DND-41 (cell line): Measurements from ENCODE around the gene BTBD17.

Experiments
- ATAC-seq: fragments of 200-7000 bp; cut with Tn5 transposase; 3 replicates; pipeline ENCODE4 v1.9.1; 2021; ENCODE audit warnings: low read depth; ENCODE audit not compliant: insufficient read depth
- DNase-seq: peaks from one replicate; pipeline ENCODE4 v3.0.0-alpha.2; 2020
- H2AFZ ChIP-seq: 2 replicates; pipeline ENCODE4 v1.6.0; 2012; ENCODE audit warnings: low read depth, low read length
- H3K27ac ChIP-seq: 2 replicates; pipeline ENCODE4 v1.5.1; 2012; ENCODE audit warnings: low read length, inconsistent platforms
- H3K27me3 ChIP-seq: fragments of 200-600 bp; sonication (generic); 2 replicates; pipeline ENCODE4 v1.6.0; 2012; ENCODE audit warnings: low read length, mild to moderate bottlenecking, inconsistent platforms; ENCODE audit not compliant: insufficient read depth, poor library complexity
- H3K36me3 ChIP-seq: 2 replicates; pipeline ENCODE4 v1.5.1; 2012; ENCODE audit warnings: low read length, inconsistent platforms; ENCODE audit not compliant: insufficient read depth
- H3K4me1 ChIP-seq: 2 replicates; pipeline ENCODE4 v1.5.1; 2012; ENCODE audit warnings: mild to moderate bottlenecking, low read length; ENCODE audit not compliant: insufficient read depth
- H3K4me2 ChIP-seq: 2 replicates; pipeline ENCODE4 v1.6.0; 2012; ENCODE audit warnings: mild to moderate bottlenecking, moderate library complexity, low read length, inconsistent platforms; ENCODE audit not compliant: insufficient read depth
- H3K4me3 ChIP-seq, 2 experiments: fragments of 200-600 bp in 1 of 2; shearing (Covaris generic) in 1 of 2; 2 replicates each; pipeline ENCODE4 v1.5.1; 2012 to 2016; ENCODE audit warnings: inconsistent platforms in 2 of 2, low read length in 2 of 2, mild to moderate bottlenecking in 2 of 2, low read depth in 1 of 2, moderate library complexity in 1 of 2
- H3K79me2 ChIP-seq: 2 replicates; pipeline ENCODE4 v1.6.0; 2012; ENCODE audit warnings: low read length, inconsistent platforms; ENCODE audit not compliant: insufficient read depth
- H3K9ac ChIP-seq: 2 replicates; pipeline ENCODE4 v1.6.0; 2012; ENCODE audit warnings: low read depth, mild to moderate bottlenecking, inconsistent platforms, low read length, moderate library complexity
- H3K9me3 ChIP-seq: 2 replicates; pipeline ENCODE4 v1.5.1; 2012; ENCODE audit warnings: low read length, moderate library complexity, mild to moderate bottlenecking, inconsistent platforms; ENCODE audit not compliant: insufficient read depth, severe bottlenecking
- H4K20me1 ChIP-seq: 2 replicates; pipeline ENCODE4 v1.6.0; 2012; ENCODE audit warnings: low read length; ENCODE audit not compliant: insufficient read depth
- EZH2 ChIP-seq: IDR thresholded peaks from 3 replicates; pipeline ENCODE4 v1.6.1; 2012; ENCODE audit warnings: borderline replicate concordance, low read depth, mild to moderate bottlenecking, moderate library complexity, low read length, inconsistent platforms; ENCODE audit not compliant: severe bottlenecking
- TF ChIP-seq, protein P1 (sequence below): IDR thresholded peaks from 2 replicates; pipeline ENCODE4 v1.5.1; 2012; ENCODE audit warnings: borderline replicate concordance, low read length, moderate library complexity, mild to moderate bottlenecking; ENCODE audit not compliant: poor library complexity, severe bottlenecking; ENCODE audit errors: extremely low read depth

BTBD17 gene

GRCh38 chr17:74380959-74381808 is 19.5 kb upstream of the BTBD17 start:
- no peak overlapping the region for H2AFZ ChIP-seq
- ATAC-seq (no peak), DNase-seq (no peak)
- no peaks in the 10 kb centered on the region for H3K36me3 ChIP-seq
- no peaks in the 10 kb centered on the region for H3K27me3 ChIP-seq
- TF ChIP-seq EZH2 = no peak
- TF ChIP-seq, protein P1, sequence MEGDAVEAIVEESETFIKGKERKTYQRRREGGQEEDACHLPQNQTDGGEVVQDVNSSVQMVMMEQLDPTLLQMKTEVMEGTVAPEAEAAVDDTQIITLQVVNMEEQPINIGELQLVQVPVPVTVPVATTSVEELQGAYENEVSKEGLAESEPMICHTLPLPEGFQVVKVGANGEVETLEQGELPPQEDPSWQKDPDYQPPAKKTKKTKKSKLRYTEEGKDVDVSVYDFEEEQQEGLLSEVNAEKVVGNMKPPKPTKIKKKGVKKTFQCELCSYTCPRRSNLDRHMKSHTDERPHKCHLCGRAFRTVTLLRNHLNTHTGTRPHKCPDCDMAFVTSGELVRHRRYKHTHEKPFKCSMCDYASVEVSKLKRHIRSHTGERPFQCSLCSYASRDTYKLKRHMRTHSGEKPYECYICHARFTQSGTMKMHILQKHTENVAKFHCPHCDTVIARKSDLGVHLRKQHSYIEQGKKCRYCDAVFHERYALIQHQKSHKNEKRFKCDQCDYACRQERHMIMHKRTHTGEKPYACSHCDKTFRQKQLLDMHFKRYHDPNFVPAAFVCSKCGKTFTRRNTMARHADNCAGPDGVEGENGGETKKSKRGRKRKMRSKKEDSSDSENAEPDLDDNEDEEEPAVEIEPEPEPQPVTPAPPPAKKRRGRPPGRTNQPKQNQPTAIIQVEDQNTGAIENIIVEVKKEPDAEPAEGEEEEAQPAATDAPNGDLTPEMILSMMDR = no peak
- no peaks in the 10 kb centered on the region for H4K20me1 ChIP-seq
- H3K9ac ChIP-seq = no peak overlapping the region
- no peaks in the 10 kb centered on the region for H3K9me3 ChIP-seq
- H3K27ac ChIP-seq = no peak overlapping the region
- H3K4me2 ChIP-seq = no peak overlapping the region
- no peak overlapping the region for H3K4me3 ChIP-seq
- H3K4me1 ChIP-seq = peaks cover 9% of the 10 kb centered on the region
- H3K79me2 ChIP-seq = no peaks in the 10 kb centered on the region

- H3K4me2 ChIP-seq = no peak overlapping the region
- no peaks in the 10 kb centered on the region for H4K20me1 ChIP-seq
- H3K9me3 ChIP-seq = no peaks in the 10 kb centered on the region
- ATAC-seq (no peak), DNase-seq (no peak)
- no peak overlapping the region for H3K27ac ChIP-seq
- no peak overlapping the region for H3K4me3 ChIP-seq
- no peaks in the 10 kb centered on the region for H3K79me2 ChIP-seq
- no peak overlapping the region for H3K9ac ChIP-seq
- H3K36me3 ChIP-seq = no peaks in the 10 kb centered on the region
- TF ChIP-seq, protein P1 = no peak
- no peak for TF ChIP-seq EZH2
- peaks cover 9% of the 10 kb centered on the region for H3K4me1 ChIP-seq
- H3K27me3 ChIP-seq = no peaks in the 10 kb centered on the region
- no peak overlapping the region for H2AFZ ChIP-seq
These were observed 18.7 kb upstream of the BTBD17 start for GRCh38 chr17:74380086-74380958.

- Histone ChIP-seq H3K9me3 (no peaks in the 10 kb centered on the region), H3K9ac (no peak overlapping the region), H3K4me1 (peaks cover 9% of the 10 kb centered on the region), H3K27ac (no peak overlapping the region), H3K27me3 (no peaks in the 10 kb centered on the region), H3K36me3 (no peaks in the 10 kb centered on the region), H4K20me1 (no peaks in the 10 kb centered on the region), H2AFZ (no peak overlapping the region), H3K4me2 (no peak overlapping the region), H3K4me3 (no peak overlapping the region), H3K79me2 (no peaks in the 10 kb centered on the region)
- ATAC-seq = peak; percentile 97
- TF ChIP-seq EZH2 = no peak
- TF ChIP-seq, protein P1 = peak; percentile 96
- peak; percentile 89 for DNase-seq
These were observed 17.9 kb upstream of the BTBD17 start for GRCh38 chr17:74379495-74380085.
